C1 segment of cervical spinal cord (tissue), 14 donors: ENCODE measurements around the gene CLPSL1.
A peak's percentile ranks its signal among the peaks of the same experiment; 100 is the strongest.
"Not testable (repeated sequence)": the region's sequence is repeated elsewhere in the genome, so short reads cannot be mapped to it uniquely, and the experiment has no call there.

Experiments
- DNase-seq, 14 donors: peaks; one replicate each; lab custom pipeline; 2025; lab: John Stamatoyannopoulos, UW

CLPSL1 gene

GRCh38 chr6:35780719-35781118, at the start of gene CLPSL1:
TSS of gene CLPSL1 (plus strand) at chr6:35781019. CDS start at chr6:35781111, 92 bp downstream.
- DNase-seq = no peak

GRCh38 chr6:35731414-35731735, 49.4 kb upstream of the CLPSL1 start:
- DNase-seq = peak; percentile 22 to 94 (median 85)

- peak in 13 of 14 donors; percentile 43 to 91 (median 84) for DNase-seq
These were observed 48.9 kb upstream of the CLPSL1 start for GRCh38 chr6:35731736-35732532.

- no peak for DNase-seq
These were observed 47.2 kb upstream of the CLPSL1 start for GRCh38 chr6:35733633-35734032.

- DNase-seq = not testable (repeated sequence)
These were observed 46.5 kb upstream of the CLPSL1 start for GRCh38 chr6:35734319-35734718.

GRCh38 chr6:35735452-35735851, 45.4 kb upstream of the CLPSL1 start:
- DNase-seq = no peak

GRCh38 chr6:35736253-35736894, 44.4 kb upstream of the CLPSL1 start:
- peak in 11 of 14 donors; percentile 16 to 75 (median 55) for DNase-seq

GRCh38 chr6:35736982-35737412, 43.8 kb upstream of the CLPSL1 start, which contains the start of gene ARMC12:
TSS of gene ARMC12 (plus strand) at chr6:35737032. CDS start at chr6:35737109, 77 bp downstream.
- no peak for DNase-seq

- peak in 5 of 14 donors; percentile 11 to 57 (median 21) for DNase-seq
These were observed 43.2 kb upstream of the CLPSL1 start for GRCh38 chr6:35737413-35738211.

- no peak for DNase-seq
These were observed 40.9 kb upstream of the CLPSL1 start for GRCh38 chr6:35739645-35740524.

GRCh38 chr6:35742842-35743241, 38.0 kb upstream of the CLPSL1 start:
- no peak for DNase-seq

- DNase-seq = no peak
These were observed 35.3 kb upstream of the CLPSL1 start for GRCh38 chr6:35745509-35745908.

GRCh38 chr6:35746516-35746915, 34.3 kb upstream of the CLPSL1 start:
- no peak for DNase-seq

GRCh38 chr6:35747877-35748276, 32.9 kb upstream of the CLPSL1 start:
- DNase-seq = no peak

GRCh38 chr6:35750557-35750956, 30.3 kb upstream of the CLPSL1 start:
- DNase-seq = no peak

GRCh38 chr6:35751594-35751993, 29.2 kb upstream of the CLPSL1 start:
- no peak for DNase-seq

- DNase-seq = no peak
These were observed 28.5 kb upstream of the CLPSL1 start for GRCh38 chr6:35752330-35752729.

- DNase-seq = no peak
These were observed 26.2 kb upstream of the CLPSL1 start for GRCh38 chr6:35754452-35755277.

- DNase-seq = no peak
These were observed 25.4 kb upstream of the CLPSL1 start for GRCh38 chr6:35755278-35755924.
